Measurements from ENCODE around the gene MAPK12. TPM values are rescaled to one million over a fixed set of nuclear protein-coding genes. Genes with fewer than 3 reads are reported as not detected.

The MAPK12 gene
- total and polyA plus RNA-seq, 2 of the 8 experiments (the other 6 are each of a cell fraction or from before 2014, with no cell fraction given) = 17.3 to 20.3 TPM

DNA sequence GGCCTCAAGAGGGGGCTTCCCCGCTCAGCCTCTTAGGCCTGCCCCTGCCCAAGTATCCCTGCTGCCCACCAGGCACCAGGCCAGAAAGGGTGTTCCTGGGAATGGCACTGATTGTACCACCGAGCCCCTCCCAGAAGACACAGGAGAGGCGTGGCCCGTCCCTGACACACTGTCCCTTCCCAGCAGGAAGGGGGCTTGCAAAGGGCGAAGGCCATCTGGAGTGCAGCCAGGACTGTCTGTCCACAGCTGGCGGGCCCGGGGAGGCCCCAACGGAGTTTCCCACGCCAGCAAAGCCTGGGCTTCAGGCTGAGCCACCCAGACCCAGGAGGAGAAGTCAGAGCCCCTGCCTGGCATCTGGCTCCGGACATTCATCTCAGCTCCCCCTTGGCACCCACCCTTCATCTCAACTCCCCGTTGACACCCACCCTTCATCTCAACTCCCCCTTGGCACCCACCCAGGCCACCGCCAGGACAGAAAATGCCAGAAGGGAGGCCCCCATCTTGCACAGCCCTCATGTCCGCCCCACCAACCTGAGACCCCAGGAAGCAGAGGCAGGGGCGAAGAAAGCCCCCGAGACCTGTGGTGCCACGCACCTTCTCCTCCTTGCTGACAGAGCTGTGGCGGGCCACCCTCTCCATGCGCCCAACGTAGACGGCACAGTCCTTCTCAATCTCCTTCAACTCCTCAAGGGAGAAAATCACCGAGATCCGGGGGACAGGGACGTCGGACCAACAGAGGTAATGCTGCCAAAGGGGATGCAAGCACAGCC, 36.1 kb downstream of the MAPK12 start:
- CTCF ChIA-PET (ENCODE audit: partially characterized antibody) = interaction anchor here (1.6 to 9.2 kb wide), 2 partner anchors 15 to 19 kb away, joined by 3 to 77 read pairs; no protein-coding TSS in a partner anchor
- Histone ChIP-seq H2BK12ac (ENCODE audit: low read depth, low read length) (no peak overlapping the region), H4K5ac (ENCODE audit: insufficient read length, low read depth, low read length) (no peak overlapping the region)
- TF ChIP-seq NANOG (IDR thresholded peaks at IDR 0.05; ENCODE audit: insufficient read depth, low read depth, low read length, poor library complexity, severe bottlenecking) (no peak), RFX5 (IDR thresholded peaks at IDR 0.05; ENCODE audit: borderline replicate concordance, low read depth, low read length) (no peak), MAFK (IDR thresholded peaks at IDR 0.05; ENCODE audit: low read depth, low read length) (no peak), TCF12 (IDR thresholded peaks at IDR 0.05; ENCODE audit: low read depth, low read length) (no peak), HDAC2 (IDR thresholded peaks at IDR 0.05; ENCODE audit: borderline replicate concordance in 1 of 2, low read depth in 2 of 2, low read length in 2 of 2) (no peak), SAP30 (IDR thresholded peaks at IDR 0.05; ENCODE audit: insufficient read depth, insufficient replicate concordance, low read length) (no peak), CTCF (IDR thresholded peaks at IDR 0.05; ENCODE audit: control extremely low read depth in 1 of 3, insufficient read depth in 1 of 3, low read depth in 1 of 3, low read length in 3 of 3) (no peak)
- TF ChIP-seq, protein P1, sequence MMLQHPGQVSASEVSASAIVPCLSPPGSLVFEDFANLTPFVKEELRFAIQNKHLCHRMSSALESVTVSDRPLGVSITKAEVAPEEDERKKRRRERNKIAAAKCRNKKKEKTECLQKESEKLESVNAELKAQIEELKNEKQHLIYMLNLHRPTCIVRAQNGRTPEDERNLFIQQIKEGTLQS (IDR thresholded peaks at IDR 0.05; ENCODE audit: insufficient read depth, low read depth, low read length) = no peak

More for the DNA sequence above, 36.1 kb downstream of the MAPK12 start:
- H4K20me1 ChIP-seq (replicated peaks in 1 of 2; ENCODE audit: control insufficient read depth in 1 of 2, insufficient read depth in 2 of 2, low read length in 2 of 2) = peaks cover 0 to 18% of the 10 kb centered on the region in 2 experiments
- no peaks in the 10 kb centered on the region; a peak in 1 of 4 replicates for H3K9me3 ChIP-seq (ENCODE audit: insufficient read depth in 2 of 2, low read depth in 1 of 2, low read length in 1 of 2)
- no peaks in the 10 kb centered on the region for H3K23me2 ChIP-seq (ENCODE audit: low read depth, low read length)
- no peak overlapping the region for H3K23ac ChIP-seq (ENCODE audit: insufficient read length)
- no peak overlapping the region for H4K8ac ChIP-seq (ENCODE audit: extremely low read depth, insufficient read depth, low read length)
- H3K14ac ChIP-seq (ENCODE audit: insufficient read length) = no peak overlapping the region
- no peak overlapping the region for H2BK120ac ChIP-seq (replicated peaks; ENCODE audit: low read depth, low read length)
- no peak overlapping the region for H3K9ac ChIP-seq (replicated peaks in 1 of 4; ENCODE audit: extremely low read depth in 1 of 4, low read depth in 3 of 4, low read length in 3 of 4)
- H2AK5ac ChIP-seq (ENCODE audit: low read depth, low read length) = no peak overlapping the region
- H3K18ac ChIP-seq (ENCODE audit: extremely low read depth, low read length) = no peak overlapping the region
- no peaks in the 10 kb centered on the region for H3K79me2 ChIP-seq (ENCODE audit: control insufficient read depth in 1 of 2, insufficient read depth in 2 of 2, low read length in 2 of 2)
- H3K56ac ChIP-seq (replicated peaks; ENCODE audit: insufficient read length, low read depth, low read length) = no peak overlapping the region
- no peak overlapping the region for H2BK15ac ChIP-seq (ENCODE audit: low read length)
- WGBS, 2 experiments (ENCODE audit: extremely low coverage in 1 of 2, insufficient coverage in 1 of 2, insufficient read length in 1 of 2, insufficient replicate concordance in 2 of 2, low coverage in 1 of 2, low lambda C conversion rate in 2 of 2, missing lambda C conversion rate in 1 of 2) = 88% methylated on average over 18 of the region's 24 CpGs; no CpG with 5 or more reads in 1 of the 2 experiments
- no peak overlapping the region for H3K4ac ChIP-seq (replicated peaks; ENCODE audit: insufficient read length, low read depth, low read length)
- H3K4me3 ChIP-seq (ENCODE audit: extremely low read depth in 1 of 4, insufficient read depth in 2 of 4, low read depth in 3 of 4, low read length in 4 of 4) = no peak overlapping the region
- FAIRE-seq (no peak), DNase-seq (ENCODE audit: low read depth in 1 of 2, low spot score in 2 of 2) (no peak)
- no peaks in the 10 kb centered on the region for H3K4me1 ChIP-seq (replicated peaks in 1 of 4; ENCODE audit: control insufficient read depth in 3 of 4, insufficient read depth in 4 of 4, low read length in 3 of 4)
- no peak overlapping the region for H3K27ac ChIP-seq (ENCODE audit: low read depth, low read length)
- no peak overlapping the region for H2BK20ac ChIP-seq (ENCODE audit: low read length)
- H3K36me3 ChIP-seq (ENCODE audit: control insufficient read depth in 2 of 4, insufficient read depth in 4 of 4, low read length in 3 of 4) = peaks cover 3 to 19% (median 10%) of the 10 kb centered on the region in 4 experiments
- no peak overlapping the region for H3K4me2 ChIP-seq (ENCODE audit: insufficient read depth in 1 of 2, low read depth in 2 of 2, low read length in 2 of 2)
- H4K91ac ChIP-seq (replicated peaks; ENCODE audit: insufficient read length, low read length) = no peak overlapping the region
- no peak overlapping the region for H2AFZ ChIP-seq (ENCODE audit: low read length)
- H3K27me3 ChIP-seq (replicated peaks in 1 of 4; ENCODE audit: control insufficient read depth in 3 of 4, extremely low read depth in 1 of 4, insufficient read depth in 3 of 4, low read length in 3 of 4) = no peaks in the 10 kb centered on the region
- no peak overlapping the region for H2BK5ac ChIP-seq (ENCODE audit: low read depth, low read length)
- 0 out of 2 replicates have a peak, but pooled peaks cover 4% of the 10 kb centered on the region for H3K79me1 ChIP-seq (ENCODE audit: low read depth, low read length)
- POLR2A ChIA-PET (ENCODE audit: partially characterized antibody) = interaction anchor here (2.1 kb wide), 1 partner anchor 9 kb away, joined by 5 read pairs; no protein-coding TSS in a partner anchor

All from H1 (cell line).